Left ventricle myocardium inferior (tissue), 1 donor: ENCODE data around the gene SLC2A8. TPM values are rescaled to one million over a fixed set of nuclear protein-coding genes. Genes with fewer than 3 reads are reported as not detected.

ENCODE experiments used
- DNase-seq: peaks from one replicate; pipeline ENCODE4 v3.0.0-alpha.2; 2020
- H3K27ac ChIP-seq: fragments of 200-600 bp; replicated peaks from 2 replicates; pipeline ENCODE4 v1.8.0; 2021
- H3K27me3 ChIP-seq: fragments of 200-600 bp; 2 replicates; pipeline ENCODE4 v1.8.0; 2021; ENCODE audit warnings: low read depth
- H3K36me3 ChIP-seq: fragments of 200-600 bp; 2 replicates; pipeline ENCODE4 v1.8.0; 2021
- H3K4me1 ChIP-seq: fragments of 200-600 bp; 2 replicates; pipeline ENCODE4 v1.8.0; 2021
- H3K4me3 ChIP-seq: fragments of 200-600 bp; 2 replicates; pipeline ENCODE4 v1.8.0; 2021; ENCODE audit warnings: mild to moderate bottlenecking, moderate library complexity
- H3K9me3 ChIP-seq: fragments of 200-600 bp; replicated peaks from 2 replicates; pipeline ENCODE4 v1.8.0; 2021
- intact Hi-C: fragments of 100-400 bp; cut with micrococcal nuclease; formaldehyde crosslinking; loops from one replicate; pipeline ENCODE4 v1.11.0; 2022
- total RNA-seq: library from RNA; stranded (reverse); fragmentation: NEBNext Ultra II Directional; extraction: Animal tissue kit (Norgen Biotek cat#: 25700); gene quantifications from one replicate; pipeline ENCODE4 v1.2.1, GENCODE V29; 2021
- TF ChIP-seq, protein P1 (sequence below): fragments of 200-600 bp; IDR thresholded peaks from 2 replicates; pipeline ENCODE4 v1.8.0; 2021; ENCODE audit warnings: antibody characterized with exemption, mild to moderate bottlenecking, borderline replicate concordance
- donor health status: DM: no; HTN: yes; CAD: no; lungs with severe emphysema.

SLC2A8 gene
- total RNA-seq, 1 donor from 2014 or later: 16.1 TPM

- no peak overlapping the region for H3K27ac ChIP-seq
- H3K36me3 ChIP-seq: peaks cover 61% of the 10 kb centered on the region
- no peaks in the 10 kb centered on the region for H3K27me3 ChIP-seq
- no peak overlapping the region for H3K4me3 ChIP-seq
- intact Hi-C loops: no loop called here
- H3K4me1 ChIP-seq: peaks cover 27% of the 10 kb centered on the region
- no peak for DNase-seq
- TF ChIP-seq, protein P1, sequence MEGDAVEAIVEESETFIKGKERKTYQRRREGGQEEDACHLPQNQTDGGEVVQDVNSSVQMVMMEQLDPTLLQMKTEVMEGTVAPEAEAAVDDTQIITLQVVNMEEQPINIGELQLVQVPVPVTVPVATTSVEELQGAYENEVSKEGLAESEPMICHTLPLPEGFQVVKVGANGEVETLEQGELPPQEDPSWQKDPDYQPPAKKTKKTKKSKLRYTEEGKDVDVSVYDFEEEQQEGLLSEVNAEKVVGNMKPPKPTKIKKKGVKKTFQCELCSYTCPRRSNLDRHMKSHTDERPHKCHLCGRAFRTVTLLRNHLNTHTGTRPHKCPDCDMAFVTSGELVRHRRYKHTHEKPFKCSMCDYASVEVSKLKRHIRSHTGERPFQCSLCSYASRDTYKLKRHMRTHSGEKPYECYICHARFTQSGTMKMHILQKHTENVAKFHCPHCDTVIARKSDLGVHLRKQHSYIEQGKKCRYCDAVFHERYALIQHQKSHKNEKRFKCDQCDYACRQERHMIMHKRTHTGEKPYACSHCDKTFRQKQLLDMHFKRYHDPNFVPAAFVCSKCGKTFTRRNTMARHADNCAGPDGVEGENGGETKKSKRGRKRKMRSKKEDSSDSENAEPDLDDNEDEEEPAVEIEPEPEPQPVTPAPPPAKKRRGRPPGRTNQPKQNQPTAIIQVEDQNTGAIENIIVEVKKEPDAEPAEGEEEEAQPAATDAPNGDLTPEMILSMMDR: no peak
- no peaks in the 10 kb centered on the region for H3K9me3 ChIP-seq
Measured at GRCh38 chr9:127403507-127404192, 6.7 kb downstream of the SLC2A8 start.

DNA sequence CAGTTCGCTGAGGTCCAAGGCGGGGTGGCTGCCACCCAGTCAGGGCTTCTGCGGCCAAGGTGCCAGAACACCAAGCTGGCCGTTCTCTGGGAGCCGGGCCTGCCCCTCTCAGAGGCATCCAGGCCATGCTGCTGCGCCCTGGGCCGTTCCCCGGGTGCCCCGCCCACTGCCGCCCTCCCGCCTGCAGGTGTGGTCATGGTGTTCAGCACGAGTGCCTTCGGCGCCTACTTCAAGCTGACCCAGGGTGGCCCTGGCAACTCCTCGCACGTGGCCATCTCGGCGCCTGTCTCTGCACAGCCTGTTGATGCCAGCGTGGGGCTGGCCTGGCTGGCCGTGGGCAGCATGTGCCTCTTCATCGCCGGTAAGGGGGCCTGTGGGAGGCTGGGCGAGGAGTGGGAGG, 7.7 kb downstream of the SLC2A8 start:
- no peaks in the 10 kb centered on the region for H3K27me3 ChIP-seq
- H3K9me3 ChIP-seq: no peaks in the 10 kb centered on the region
- DNase-seq: no peak
- H3K36me3 ChIP-seq: peaks cover 60% of the 10 kb centered on the region
- H3K4me1 ChIP-seq: peaks cover 21% of the 10 kb centered on the region
- intact Hi-C loops: no loop called here
- TF ChIP-seq, protein P1: no peak
- no peak overlapping the region for H3K4me3 ChIP-seq
- H3K27ac ChIP-seq: no peak overlapping the region

GRCh38 chr9:127405344-127406125, 8.6 kb downstream of the SLC2A8 start:
- no peak for DNase-seq
- TF ChIP-seq, protein P1: no peak
- H3K36me3 ChIP-seq: peaks cover 51% of the 10 kb centered on the region
- H3K9me3 ChIP-seq: no peaks in the 10 kb centered on the region
- intact Hi-C loops: no loop called here
- H3K27me3 ChIP-seq: no peaks in the 10 kb centered on the region
- H3K4me1 ChIP-seq: peaks cover 21% of the 10 kb centered on the region
- no peak overlapping the region for H3K27ac ChIP-seq
- no peak overlapping the region for H3K4me3 ChIP-seq

GRCh38 chr9:127406799-127407491, 10.0 kb downstream of the SLC2A8 start:
- TF ChIP-seq, protein P1: no peak
- no peaks in the 10 kb centered on the region for H3K9me3 ChIP-seq
- no peaks in the 10 kb centered on the region for H3K27me3 ChIP-seq
- peaks cover 42% of the 10 kb centered on the region for H3K36me3 ChIP-seq
- no peak for DNase-seq
- intact Hi-C loops: no loop called here
- peak overlapping the region; percentile 79 for H3K27ac ChIP-seq
- peaks cover 21% of the 10 kb centered on the region for H3K4me1 ChIP-seq
- H3K4me3 ChIP-seq: peak overlapping the region; percentile 22

GRCh38 chr9:127407492-127407843, 10.5 kb downstream of the SLC2A8 start:
- TF ChIP-seq, protein P1: no peak
- H3K9me3 ChIP-seq: no peaks in the 10 kb centered on the region
- H3K4me1 ChIP-seq: peaks cover 21% of the 10 kb centered on the region
- intact Hi-C loops: no loop called here
- peaks cover 37% of the 10 kb centered on the region for H3K36me3 ChIP-seq
- DNase-seq: no peak
- H3K27ac ChIP-seq: peak overlapping the region; percentile 79
- H3K4me3 ChIP-seq: peak overlapping the region; percentile 22
- H3K27me3 ChIP-seq: no peaks in the 10 kb centered on the region
